AG08396 (cell line): ENCODE data around the gene RPS6KA2.

Source experiments
- DNase-seq: peaks from one replicate; pipeline ENCODE4 v3.0.0; 2012; ENCODE audit warnings: low spot score, mixed read lengths

The RPS6KA2 gene

DNA sequence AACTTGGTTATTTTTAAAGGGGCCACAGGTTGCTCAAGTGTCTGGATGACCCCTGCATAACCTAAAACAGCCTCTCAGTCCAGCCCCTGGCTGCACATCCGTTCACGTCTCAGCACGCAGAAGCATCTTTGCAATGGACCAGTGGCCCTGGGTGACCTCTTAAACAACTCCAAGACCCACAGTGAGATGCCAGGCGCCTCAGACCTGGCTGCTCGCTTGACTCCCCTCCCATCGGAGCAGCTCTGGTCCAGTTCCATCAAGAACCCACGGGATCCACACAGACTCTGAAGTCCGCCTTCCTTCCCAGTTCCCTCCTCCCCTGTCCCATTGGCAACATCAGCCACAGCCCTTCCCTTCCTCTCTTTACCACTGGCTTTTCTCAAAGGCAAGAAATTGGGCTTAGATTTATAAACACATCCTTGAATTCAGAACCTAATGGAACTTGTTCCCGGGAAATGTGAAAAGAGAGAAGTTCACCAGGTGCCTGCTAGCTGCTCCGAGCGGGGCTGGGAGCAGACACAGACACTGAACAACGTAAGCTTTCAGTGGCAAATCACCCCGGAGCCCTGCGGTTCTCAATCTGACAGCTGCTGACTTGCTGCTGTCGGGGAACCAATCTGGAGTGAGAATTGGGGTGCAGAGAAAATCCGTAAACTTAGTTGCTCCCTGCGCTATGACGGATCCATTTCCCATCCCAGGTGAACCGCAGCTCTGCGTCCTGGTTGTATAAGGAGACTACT lies 204.7 kb downstream of the RPS6KA2 start:
- DNase-seq: no peak

DNA sequence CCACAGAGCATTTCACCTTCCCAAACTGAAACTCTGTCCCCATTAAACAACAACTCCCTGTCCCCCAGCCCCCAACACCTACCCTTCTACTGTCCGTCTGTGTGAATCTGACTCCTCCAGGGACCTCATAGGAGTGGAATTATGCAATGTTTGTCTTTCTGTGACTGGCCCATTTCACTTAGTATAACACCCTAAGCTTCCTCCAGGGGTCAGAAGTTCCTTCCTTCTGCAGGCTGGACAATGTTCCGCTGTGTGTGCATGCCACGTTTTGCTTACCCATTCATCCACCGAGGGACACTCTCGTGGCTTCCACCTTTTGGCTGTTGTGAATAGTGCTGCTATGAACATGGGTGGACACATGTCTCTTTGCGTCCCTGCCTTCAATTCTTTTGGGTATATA lies 206.7 kb downstream of the RPS6KA2 start:
- DNase-seq: no peak

DNA sequence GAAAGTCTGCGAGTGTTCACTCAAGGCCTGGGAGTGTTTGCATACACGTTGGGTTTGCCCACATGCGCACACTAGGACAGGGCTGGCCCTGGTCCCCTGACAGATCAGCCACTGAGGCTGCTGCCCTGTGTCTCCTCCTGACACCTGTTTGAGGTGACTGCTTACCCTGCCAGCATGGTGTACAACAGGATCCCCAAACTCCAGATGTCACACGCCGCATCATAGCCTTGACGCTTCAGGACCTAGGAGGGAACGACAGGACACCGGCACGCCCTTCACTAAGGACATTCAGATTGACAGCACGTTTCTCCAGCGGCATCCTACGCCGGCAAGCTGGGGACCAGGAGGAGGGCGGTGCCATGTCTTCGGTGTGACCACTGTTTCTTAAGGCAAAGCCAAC lies 207.3 kb downstream of the RPS6KA2 start:
- DNase-seq: no peak

DNA sequence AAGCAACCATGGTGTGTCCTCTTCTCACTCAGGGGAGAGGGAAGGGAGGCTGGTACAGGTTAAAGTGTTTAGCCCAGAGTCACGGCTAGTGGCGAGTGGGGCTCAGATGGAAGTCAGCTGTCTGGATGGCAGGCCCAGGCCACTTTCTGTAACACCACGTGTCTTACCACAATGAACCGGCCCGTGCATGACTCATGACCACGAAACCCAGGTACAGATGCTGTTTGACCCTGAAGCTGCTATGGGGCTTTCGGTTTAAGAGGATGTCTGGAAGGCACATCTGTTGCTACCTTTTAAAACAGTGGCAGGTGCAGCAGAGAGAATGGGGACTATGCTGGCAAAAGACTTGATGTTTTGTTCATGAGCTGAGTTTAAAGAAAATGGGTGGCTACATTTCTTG lies 207.8 kb downstream of the RPS6KA2 start:
- no peak for DNase-seq

DNA sequence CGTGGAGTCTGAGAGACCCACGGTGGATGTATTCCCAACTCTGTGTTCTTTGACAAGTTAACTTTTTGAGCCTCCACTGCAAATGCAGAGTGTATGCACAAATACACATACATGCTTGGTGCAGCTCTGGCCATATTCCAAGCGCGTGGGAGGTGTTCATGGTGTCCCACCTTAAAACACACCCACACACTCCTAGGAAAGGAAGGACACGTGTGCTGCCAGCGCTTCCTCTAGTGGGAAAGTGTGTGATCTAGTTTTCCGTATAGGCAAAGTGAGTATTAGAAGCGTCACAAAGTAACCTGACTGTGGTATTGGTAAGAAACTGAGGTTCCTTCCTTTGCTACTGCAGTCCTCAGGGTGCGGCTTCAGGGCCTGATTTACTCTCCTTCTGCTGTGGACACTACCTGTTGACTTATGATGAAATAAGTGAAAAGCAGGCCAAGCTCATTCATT lies 208.3 kb downstream of the RPS6KA2 start:
- DNase-seq: no peak

DNA sequence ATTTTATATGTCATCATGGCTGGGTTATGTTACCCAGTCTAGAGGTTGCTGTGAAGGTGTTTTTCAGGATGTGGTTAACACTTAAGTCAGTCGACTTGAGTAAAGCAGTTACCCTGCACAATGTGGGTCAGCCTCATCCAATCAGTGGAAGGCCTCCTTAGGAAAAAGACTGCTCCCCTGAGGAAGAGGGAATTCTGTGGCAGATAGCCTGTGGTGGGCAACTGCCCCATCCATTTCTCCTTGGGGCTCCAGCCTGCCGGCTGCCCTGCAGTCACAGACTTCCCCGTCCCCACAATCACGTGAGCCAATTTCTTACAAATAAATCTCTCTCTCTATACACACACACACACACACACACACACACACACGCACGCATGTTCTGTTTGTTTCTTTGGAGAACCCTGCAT lies 209.8 kb downstream of the RPS6KA2 start:
- no peak for DNase-seq

DNA sequence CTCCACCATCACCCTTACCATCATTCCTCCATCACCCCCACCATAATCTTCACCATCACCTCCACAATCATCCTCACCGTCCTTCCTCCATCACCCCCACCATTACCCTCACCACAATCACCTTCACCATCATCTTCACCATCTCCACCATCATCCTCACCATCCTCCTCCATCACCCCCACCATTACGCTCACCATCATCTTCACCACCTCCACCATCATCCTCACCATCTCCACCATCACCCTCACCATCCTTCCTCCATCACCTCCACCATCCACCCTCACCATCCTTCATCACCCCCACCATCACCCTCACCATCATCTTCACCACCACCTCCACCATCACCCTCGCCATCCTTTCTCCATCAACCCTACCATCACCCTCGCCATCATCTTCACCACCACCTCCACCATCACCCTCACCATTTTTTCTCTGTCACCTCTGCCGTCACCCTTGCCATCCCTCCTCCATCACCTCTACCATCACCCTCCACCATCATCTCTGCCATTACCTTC lies 211.2 kb downstream of the RPS6KA2 start:
- DNase-seq: no peak

DNA sequence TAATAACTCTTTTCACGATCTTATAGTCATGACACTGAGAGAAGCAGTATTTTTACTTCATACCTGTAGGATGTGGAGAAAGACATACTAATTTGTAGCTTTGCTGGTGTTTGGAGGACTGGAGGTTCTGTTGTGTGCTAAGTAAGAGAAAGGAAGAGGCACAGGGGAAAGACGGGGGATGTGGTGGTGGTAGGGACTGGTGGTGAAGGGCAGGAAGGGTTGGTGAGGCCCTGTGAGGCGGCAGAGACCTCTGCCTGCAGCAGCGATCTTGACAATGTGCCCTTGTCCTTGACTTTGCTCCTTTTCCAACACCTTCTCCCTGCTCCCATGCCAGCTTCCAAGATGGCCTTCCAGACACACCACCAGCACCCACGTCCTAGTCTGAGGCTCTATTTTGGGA lies 211.7 kb downstream of the RPS6KA2 start:
- no peak for DNase-seq

DNA sequence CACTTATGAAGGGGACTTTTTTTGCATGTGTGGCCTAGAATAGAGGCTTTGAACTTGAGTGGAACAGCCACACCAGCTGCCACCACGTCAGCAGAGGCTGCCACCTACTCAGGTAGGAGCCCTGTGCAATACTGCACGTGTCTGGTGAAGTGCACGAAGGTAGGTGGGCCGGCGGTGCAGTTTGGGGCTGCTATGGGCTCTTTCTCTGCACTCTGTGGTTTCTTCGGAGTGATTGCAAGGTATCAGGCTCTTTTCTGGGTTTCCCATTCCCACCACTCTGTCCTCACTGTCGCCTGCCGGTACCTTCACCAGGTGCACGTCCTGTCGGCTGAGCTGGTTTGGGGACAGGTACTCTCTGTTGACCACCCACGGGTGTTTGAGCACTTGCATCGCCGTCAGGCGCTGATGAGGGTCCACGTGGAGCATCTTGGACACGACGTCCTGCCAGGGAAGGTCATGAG lies 213.5 kb downstream of the RPS6KA2 start:
- no peak for DNase-seq

DNA sequence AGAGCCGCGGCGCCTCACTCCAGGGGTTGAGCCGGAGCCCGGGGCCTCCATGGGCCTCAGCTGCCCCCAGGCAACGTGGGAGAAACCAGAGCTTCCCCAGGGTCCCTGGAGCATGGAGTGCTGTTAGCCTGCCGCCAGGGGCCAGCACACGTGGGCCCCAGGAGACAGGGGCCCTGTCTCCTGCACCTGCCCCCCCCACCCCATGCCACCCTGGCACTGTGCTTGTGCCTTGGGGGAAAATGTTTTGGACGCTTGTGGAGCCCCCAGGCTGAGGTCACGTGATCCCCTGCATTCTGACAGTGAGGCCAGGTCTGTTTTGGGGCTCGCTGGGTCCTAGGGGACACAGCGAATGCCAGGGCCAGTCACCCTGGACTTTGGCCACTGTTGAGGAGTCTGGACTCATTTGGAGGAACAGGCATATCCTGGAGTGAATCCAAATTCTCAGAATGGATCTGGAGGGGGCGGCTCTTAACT lies 214.1 kb downstream of the RPS6KA2 start:
- DNase-seq: no peak

DNA sequence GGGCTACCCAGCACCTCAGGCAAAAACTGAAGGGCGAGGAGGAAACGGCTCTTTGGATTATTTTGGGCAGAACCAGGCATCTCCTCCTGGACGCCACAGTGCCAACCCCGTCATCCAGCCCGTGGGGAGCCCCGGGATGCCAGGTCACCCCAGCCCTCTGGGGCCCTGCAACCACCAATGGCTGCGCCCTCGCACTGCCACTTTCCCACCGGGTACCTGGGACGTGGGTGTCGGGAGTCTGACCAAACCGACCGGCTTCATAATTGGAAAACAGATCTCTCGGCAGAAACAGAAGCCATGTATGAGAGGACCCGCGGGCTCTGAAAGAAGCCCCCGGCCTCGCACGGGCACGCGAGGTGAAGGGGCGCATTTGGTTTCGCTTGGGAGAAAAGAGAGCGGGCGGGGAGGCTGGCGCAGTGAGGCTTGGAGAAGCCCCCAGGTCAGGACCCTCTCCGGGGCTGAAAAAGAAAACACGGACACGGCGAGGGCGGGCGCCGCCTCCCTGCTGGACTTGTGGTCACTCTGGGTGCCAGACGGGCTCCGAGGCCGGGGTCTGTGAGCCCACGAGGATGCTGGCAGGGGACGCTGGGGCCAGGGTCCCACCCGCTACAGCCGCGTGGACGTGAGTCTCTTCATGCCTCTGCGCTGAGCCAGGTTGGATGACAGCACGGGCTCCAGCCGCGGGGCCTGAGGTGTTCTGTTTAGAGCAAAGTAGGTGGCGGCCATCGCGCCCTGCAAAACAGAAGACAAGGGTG lies 214.7 kb downstream of the RPS6KA2 start:
- no peak for DNase-seq

DNA sequence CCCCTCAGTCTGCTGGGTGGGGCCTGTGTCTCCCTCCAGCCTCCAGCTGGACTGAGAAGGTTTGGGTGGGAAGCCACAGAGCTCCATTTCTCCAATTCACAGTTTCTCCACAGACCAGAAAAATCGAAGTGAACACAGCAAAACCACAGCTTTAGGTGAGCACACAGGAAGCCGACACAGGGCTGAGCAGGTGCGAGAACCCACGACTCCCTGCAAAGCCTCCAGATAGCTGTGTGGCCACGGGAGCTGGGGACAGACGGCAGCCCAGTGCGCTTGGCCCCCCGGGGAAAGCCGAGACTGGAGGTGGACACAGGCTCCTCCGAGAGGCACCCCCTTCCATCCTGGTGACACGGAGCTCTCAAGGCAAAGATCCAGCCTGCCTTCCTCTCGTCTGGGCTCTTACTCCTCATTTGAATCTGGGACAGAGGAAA lies 215.3 kb downstream of the RPS6KA2 start:
- DNase-seq: no peak

DNA sequence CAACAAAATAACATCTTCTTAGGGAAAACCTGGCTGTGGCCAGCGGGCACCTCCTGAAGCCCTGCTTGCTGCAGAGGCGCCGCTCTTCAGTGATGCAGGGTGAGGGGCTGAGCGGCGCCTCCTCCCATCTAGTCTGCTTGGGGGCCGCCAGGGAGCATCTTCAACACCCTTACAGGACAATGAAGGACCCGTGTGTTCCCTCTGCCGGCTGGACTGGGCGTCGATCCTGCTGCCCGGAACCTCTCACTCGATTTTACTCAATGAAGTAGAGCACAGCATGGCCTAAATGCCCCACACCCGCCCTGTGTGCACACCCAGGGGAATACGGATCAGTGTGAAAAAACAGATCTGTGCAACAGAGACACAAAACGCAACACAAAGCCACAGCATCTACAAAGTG lies 215.8 kb downstream of the RPS6KA2 start:
- no peak for DNase-seq

DNA sequence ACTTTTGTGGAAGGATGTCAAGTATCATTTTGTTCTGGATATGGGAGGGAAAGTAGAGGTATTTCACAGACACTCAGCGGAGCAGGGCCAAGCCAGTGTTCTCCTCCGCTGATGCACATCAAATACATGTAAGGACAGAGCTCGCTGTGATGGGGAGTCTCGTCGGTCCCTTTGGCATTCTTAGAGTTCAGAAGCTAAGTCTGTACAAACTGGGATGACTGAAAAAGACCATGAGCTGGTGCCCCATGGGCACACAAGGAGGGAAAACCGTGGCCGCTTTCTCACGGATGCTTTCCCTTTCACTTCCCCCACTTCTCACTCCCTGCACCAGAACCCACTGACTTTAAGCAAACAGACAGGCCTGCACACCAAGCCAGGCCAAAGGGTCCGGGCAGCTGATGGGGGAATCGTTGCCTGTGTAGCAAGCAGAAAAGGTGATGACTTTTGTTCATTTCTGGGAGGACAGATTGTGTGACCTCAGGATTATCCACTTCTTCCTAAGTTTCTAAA lies 216.6 kb downstream of the RPS6KA2 start:
- DNase-seq: no peak

DNA sequence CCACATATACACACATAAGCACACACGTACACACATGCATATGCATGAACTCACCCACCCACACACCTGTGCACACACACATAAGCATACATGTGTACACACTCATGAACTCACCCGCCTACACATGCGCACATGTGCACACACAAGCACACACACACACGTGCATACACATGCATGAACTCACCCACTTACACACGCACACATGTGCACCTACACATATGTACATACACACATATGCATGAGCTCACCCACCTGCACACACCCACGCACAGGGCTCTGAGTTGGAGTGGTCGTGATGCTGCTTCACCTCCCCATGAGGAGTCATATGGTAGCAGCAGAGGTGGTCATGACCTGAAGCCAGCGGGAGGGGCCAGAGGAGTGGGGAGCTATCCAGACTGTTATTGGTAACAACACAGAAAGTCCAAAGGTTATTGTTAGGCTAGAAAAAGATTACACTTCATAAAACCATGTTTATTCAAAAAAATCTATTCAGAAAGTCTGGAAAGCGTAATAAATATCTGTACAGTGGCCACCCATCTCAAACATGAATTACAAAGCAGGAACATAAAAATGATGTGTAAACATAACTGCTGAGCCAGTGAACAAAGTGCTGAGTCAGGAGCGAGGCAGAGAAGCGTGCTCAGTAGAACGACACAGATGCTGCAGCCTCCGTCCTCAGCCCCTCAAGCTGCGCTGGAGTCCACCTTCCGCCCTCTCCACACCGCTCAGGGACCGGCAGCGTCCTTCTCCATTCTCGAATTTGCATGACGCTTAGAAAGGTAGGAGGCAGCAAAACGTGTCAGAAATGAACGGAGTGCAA lies 217.9 kb downstream of the RPS6KA2 start:
- DNase-seq: no peak

DNA sequence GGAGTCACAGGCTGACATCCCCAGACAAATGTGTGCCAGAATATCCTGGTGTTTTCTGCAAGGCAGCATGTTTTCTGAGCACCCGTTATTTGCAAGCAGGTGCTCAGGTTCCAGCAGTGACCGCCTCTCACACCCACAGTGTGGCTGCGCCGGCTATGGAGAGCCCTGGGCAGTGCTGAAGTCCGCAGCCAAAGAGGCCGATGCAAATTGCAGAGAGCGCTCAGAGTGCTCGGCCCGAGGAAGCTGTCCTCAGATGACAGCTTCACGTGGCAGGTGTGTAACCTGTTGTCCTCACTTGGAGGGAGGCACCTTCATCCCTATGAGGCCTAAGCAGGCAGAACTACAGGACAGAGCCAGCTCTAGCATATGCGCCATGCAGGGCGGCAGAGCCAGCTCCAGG lies 220.9 kb downstream of the RPS6KA2 start:
- no peak for DNase-seq

DNA sequence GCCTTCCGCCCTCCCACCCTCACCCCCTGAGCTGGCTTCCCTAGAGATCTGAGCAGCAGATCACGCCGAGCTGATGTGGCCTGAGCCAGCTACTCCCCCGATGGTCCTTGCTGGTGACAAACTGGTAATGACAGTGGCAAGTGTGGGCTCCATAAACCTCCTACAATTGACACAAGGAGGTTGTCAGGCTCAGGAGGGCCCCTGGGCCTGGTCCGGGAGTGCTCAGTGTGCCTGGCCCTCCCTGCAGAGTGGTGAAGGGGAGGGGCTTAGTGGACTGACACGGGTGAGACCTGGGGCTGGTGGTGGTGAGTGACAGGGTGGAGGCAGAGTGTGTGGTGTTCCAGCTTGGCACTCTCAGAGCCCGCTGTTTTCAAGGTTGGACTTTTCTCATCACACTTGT lies 221.7 kb downstream of the RPS6KA2 start:
- DNase-seq: no peak

DNA sequence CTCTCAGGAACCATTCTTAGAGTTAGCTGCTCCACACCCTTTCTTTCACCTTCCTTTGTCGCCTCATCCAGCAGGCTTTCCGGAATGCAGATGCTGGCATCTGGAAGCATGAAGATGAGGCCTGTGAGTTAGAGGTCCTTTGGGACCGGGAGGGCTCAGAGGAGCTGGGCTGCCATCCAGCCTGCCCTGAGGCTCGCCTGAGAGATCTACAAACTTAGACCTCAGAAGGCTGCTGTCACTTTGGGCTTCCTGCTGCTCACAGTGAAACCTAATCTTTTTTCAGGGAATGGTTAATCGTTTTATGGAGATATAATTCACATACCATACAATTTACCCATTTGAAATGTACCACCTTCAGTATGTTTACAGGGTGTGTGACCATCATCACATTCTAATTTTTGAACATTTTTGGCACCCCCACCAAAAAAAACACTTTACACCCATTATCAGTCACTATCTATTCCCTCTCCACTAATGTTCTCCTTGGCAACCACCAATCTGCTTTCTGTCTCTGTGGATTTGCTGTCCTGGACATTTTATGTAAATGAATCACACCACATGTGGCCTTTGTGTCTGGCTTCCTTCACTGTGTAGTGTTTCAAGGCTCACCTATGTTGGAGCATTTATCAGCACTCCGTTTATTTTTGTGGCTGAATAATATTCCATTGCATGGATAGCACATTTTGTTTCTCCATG lies 224.3 kb downstream of the RPS6KA2 start:
- peak; percentile 44 for DNase-seq

DNA sequence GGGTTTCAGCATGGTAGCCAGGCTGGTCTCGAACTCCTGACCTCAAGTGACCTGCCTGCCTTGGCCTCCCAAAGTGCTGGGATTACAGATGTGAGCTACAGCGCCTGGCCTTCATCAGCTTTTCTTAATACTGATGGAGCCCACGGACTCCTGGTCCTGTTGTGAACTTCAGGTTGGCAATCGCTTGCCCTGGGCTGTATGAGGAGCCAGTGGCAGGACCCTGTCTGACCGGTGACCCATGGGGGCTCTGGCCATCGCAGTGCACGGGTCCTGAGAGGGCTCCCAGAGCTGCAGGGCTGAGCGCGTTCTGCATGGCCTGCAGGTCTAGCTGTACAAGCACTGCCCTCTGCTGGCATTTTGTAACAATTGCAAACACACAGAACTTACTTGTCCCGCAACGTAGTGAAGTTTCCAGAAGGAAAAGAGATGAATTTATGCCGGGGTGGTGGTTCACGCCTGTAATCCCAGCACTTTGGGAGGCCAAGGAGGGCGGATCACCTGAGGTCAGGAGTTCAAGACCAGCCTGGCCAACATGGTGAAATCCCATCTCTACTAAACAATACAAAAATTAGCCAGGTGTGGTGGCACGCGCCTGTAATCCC lies 226.3 kb downstream of the RPS6KA2 start:
- DNase-seq: peak; percentile 81

DNA sequence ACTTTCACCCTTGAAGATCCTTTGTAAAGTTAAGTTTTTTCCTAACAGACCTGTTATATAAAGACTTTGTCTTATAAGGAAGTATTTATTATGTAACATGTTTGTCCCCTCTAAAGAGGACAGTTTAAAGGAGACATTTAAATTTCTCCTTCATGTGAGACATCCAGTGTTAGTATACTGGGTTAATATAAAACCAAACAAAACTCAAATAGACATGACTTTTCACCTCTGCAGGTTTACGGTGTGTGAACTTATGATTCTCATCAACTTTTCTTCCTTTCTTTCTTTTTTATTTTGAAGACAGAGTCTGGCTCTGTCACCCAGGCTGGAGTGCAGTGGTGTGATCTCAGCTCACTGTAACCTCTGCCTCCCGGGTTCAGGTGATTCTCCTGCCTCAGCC lies 226.9 kb downstream of the RPS6KA2 start:
- DNase-seq: no peak

DNA sequence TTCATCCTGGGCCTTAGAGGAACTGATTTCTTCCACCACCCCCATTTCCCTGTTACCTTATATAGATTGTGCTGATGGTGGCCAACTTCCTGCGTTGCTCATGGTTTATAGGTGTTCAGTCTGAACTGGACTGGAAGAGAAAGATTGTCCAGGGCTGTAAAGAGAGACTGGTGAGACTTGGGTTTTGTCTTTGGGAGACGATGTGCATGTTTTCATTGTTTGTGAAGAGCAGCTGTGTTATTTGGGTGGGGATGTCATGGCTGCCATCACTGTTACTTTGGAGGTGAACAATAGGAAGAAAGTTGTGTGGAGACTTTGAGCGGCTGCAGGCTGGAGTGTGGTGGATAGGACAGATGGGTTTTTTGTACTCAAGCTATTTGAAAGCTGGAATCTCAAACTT lies 228.7 kb downstream of the RPS6KA2 start:
- DNase-seq: no peak
